HG02852 (cell line): ENCODE data around the gene MRTO4.
"Not testable (repeated sequence)": the region's sequence is repeated elsewhere in the genome, so short reads cannot be mapped to it uniquely, and the experiment has no call there.

Source experiments
- ATAC-seq: cut with Tn5 transposase; IDR thresholded peaks from one replicate; pipeline ENCODE4 v1.9.1; 2021; ENCODE audit warnings: mild to moderate bottlenecking, moderate library complexity; ENCODE audit not compliant: unreplicated experiment

The MRTO4 gene

GRCh38 chr1:19269427-19270342 is 18.1 kb downstream of the MRTO4 start:
- ATAC-seq, result not testable (repeated sequence)

GRCh38 chr1:19270343-19270730 is 18.7 kb downstream of the MRTO4 start:
- ATAC-seq, result not testable (repeated sequence)

GRCh38 chr1:19272064-19272463 is 20.5 kb downstream of the MRTO4 start:
- no peak for ATAC-seq

DNA sequence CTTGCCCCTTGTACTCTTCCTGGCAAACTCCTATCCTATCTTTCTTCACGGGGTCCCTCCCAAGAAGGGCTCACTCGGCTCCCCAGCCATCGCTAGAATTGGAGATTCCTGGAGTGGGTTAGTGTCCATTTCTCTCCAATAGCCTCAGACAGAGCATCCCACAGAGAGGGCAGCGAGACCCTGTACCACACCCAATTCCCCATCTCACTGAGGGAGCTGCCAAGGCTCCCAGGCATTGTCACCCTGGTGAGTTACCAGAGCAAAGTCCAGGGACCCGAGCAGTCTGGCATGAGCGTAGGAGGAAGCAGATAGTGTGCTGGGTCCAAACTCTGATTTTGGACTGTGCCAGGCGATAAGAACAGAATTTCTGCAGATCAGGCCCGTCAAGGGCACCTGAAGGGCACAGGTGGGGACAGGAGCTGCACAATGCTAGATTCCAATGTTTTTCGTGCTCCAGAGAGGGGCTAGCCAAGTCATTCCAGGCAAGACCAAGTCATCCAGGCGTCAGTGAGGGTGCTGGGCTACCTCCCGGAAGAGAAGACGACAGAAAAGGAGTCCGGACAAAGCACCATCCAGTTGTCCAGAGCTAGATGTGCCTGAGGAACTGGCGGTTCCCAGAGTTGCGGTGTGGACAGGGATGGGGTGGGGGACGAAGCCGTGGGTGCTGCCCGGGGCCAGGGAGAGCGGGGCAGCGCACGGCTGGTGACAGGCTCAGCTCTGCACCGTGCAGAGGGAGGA is 21.7 kb downstream of the MRTO4 start:
- no peak for ATAC-seq

- ATAC-seq, result not testable (repeated sequence)
Measured at GRCh38 chr1:19273844-19274531, 22.4 kb downstream of the MRTO4 start.

- no peak for ATAC-seq
Measured at GRCh38 chr1:19274636-19275035, 23.0 kb downstream of the MRTO4 start.

DNA sequence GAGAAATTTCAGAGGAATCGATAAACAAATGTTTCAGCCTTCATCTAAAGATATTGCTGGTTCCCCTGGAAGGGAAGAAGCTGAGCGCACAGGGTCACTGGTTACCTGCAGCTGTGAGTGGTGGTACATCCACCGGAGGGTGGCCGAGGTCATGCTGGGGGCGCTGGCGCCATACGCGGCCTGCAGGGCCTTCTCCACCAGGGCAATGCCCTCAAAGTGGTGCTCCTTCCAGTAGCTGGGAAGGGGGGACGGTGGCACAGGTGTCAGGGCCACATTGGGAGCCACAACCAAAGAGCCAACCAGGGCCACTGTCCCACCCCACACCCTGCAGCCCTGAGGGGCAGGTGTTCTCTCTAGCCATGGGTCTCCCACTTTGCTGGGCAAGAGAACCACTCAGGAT is 32.3 kb downstream of the MRTO4 start:
- no peak for ATAC-seq

GRCh38 chr1:19284881-19285280 is 33.3 kb downstream of the MRTO4 start:
- no peak for ATAC-seq

DNA sequence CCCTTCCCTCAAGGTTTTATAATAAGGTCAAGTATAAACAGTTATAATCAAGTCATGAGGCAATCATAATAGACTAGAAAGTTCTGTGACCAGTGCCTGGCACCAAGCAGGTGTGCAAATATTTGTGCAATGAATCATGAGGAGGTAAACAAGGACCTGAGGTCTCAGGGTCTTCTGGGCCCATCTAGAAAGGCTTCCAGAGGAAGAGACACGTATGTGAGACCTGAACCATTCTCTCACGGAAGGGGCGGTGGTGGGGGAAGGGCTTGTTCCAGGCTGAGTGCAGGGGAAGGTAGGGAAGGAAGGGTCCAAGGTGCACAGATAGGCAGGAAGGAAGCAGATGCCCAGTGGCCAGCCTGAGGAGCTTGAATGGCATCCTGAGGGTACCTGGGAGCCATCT is 33.8 kb downstream of the MRTO4 start:
- not testable (repeated sequence) for ATAC-seq

- ATAC-seq, result not testable (repeated sequence)
Measured at GRCh38 chr1:19285807-19286206, 34.2 kb downstream of the MRTO4 start.

- ATAC-seq, result no peak
Measured at GRCh38 chr1:19287436-19288185, 36.0 kb downstream of the MRTO4 start.

- not testable (repeated sequence) for ATAC-seq
Measured at GRCh38 chr1:19288324-19289241, 37.0 kb downstream of the MRTO4 start, which contains the start of gene AKR7A3. TSS of gene AKR7A3 (minus strand) at chr1:19288770. CDS start at chr1:19288709, 61 bp downstream.

DNA sequence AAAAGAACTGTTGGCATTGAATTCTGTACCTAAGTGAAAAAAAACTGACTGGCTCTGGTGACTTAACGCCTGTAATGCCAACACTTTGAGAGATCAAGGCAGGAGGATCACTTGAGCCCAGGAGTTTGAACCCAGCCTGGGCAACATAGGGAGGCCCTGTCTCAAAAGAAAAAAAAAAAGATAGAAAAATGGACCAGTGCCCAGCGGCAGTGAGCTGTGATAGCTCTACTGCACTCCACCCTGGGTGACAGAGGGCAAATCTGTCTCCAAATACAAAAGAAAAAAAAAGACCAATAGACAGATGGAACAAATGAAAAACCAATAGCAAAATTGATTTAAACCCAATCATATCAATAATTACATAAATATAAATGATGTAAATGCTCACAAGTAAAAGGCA is 37.6 kb downstream of the MRTO4 start:
- no peak for ATAC-seq

GRCh38 chr1:19294638-19295037 is 43.0 kb downstream of the MRTO4 start:
- no peak for ATAC-seq

- ATAC-seq, result no peak
Measured at GRCh38 chr1:19300211-19300610, 48.6 kb downstream of the MRTO4 start.

- not testable (repeated sequence) for ATAC-seq
Measured at GRCh38 chr1:19304081-19304480, 52.5 kb downstream of the MRTO4 start.

DNA sequence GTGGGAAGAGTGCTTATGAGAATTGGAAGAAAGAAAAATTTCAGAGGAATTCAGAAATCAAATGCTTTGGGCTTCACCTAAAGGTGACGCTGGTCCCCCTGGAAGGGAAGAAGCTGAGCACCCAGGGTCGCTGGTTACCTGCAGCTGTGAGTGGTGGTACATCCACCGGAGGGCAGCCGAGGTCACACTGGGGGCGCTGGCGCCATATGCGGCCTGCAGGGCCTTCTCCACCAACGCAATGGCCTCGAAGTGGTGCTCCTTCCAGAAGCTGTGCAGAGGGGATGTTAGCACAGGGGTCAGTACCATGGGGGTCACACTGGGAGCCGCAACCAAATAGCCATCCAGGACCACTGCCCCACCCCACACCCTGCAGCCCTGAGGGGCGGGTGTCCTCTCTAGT is 54.3 kb downstream of the MRTO4 start:
- no peak for ATAC-seq

DNA sequence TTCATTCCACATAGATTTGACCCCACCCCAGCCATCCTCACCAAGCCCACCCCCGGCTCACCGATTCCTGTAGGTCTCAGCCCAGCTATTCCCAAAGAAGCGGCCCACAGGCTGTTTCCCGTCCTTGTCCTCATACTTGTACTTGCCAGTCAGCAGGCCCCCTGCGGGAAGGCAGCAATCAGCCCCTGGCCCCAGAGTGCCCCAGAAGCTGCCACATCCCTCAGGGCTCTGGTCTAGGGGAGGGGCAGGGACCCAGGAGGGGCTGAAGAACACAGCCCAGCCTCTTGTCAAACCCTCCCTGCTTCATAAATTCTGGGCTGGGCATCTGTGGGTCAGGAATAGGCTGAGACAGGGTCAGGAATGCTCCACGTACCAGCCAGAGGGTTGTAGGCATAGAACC is 55.3 kb downstream of the MRTO4 start:
- no peak for ATAC-seq

DNA sequence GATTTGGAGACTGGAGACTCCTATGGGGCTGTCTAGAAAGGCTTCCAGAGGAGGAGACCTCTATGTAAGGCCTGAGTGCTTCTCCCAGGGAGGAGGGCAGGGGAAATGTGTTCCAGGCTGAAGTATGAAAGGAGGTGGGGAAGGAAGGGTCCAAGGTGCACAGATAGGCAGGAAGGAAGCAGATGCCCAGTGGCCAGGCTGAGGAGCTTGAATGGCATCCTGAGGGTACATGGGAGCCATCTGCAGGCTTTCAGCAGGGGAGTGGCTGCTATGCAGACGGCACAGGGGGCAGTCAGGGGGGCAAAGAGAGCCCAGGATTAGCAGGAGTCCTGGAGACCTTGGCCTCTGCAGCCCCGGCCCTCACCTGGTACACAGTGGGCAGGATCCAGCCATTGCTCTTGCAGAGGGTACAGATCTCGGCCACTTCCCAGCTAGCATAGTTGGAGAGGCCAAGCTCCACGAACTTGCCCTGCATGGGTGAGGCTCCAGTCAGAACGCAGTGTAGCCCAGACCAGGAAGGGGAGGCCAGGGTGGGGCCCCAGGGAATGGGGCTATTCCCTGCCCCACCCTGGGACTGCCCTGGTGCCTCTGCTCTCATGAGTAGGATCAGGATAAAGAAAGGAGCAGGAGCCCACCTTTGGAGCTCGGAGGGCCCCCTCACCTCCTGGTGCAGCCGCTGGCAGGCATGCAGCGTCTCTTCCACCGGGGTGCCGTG is 56.3 kb downstream of the MRTO4 start:
- no peak for ATAC-seq
